Measurements from ENCODE around the gene ZNF407.

DNA sequence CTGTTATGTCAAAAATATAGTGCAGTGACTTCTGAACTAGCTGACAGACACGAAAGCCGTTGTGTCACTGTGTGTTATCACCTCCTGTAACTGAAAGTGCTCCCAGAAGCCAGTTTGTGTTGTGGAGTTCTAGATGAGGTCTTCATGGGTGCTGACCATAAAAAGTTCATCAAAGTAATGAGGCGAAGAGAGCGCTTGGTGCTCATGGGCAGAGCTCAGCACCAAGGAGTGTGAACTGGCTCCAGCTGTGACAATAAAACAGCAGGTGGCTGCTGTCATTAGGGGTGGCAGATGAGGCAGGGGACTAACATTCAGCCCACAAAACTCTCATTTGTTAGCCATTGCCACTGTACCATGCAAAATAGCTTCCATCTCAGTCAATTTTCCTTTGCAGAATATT, 151.1 kb downstream of the ZNF407 start:
- TF ChIP-seq, protein P1, sequence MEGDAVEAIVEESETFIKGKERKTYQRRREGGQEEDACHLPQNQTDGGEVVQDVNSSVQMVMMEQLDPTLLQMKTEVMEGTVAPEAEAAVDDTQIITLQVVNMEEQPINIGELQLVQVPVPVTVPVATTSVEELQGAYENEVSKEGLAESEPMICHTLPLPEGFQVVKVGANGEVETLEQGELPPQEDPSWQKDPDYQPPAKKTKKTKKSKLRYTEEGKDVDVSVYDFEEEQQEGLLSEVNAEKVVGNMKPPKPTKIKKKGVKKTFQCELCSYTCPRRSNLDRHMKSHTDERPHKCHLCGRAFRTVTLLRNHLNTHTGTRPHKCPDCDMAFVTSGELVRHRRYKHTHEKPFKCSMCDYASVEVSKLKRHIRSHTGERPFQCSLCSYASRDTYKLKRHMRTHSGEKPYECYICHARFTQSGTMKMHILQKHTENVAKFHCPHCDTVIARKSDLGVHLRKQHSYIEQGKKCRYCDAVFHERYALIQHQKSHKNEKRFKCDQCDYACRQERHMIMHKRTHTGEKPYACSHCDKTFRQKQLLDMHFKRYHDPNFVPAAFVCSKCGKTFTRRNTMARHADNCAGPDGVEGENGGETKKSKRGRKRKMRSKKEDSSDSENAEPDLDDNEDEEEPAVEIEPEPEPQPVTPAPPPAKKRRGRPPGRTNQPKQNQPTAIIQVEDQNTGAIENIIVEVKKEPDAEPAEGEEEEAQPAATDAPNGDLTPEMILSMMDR (IDR thresholded peaks at IDR 0.05 in 8 of 11, conservative IDR thresholded peaks at IDR 0.05 in 3 of 11): no peak
- TF ChIP-seq POLR2A (IDR thresholded peaks at IDR 0.05): no peak
- no peak for TF ChIP-seq POLR2AphosphoS5 (IDR thresholded peaks at IDR 0.05)
